Measurements from ENCODE around the gene CSMD2. TPM values are rescaled to one million over a fixed set of nuclear protein-coding genes. Genes with fewer than 3 reads are reported as not detected.

Gene CSMD2
- polyA plus RNA-seq, 1 of the 3 experiments (the other 2 are of a cell fraction) = not detected

DNA sequence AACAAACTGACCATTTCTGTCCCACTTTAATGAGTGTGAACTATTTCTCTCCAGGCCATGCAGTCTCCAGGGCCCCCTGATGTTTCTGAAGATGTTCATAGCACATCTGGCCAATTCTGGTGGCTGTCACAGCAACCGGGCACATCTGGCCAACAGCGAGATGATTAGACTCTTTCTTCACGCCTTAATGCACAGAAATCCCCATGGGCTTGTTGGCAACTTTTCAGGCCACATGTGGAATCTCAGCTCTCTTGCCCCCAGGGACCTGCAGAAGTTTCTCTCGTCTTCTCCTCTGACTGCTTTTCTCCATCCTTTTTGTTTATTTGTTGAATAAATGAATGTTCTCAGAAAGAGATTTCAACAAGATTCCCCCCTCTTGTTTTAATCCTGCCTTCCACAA, 372.4 kb downstream of the CSMD2 start:
- Histone ChIP-seq H3K4me2 (no peak overlapping the region), H3K4me1 (ENCODE audit: control insufficient read depth in 1 of 2, insufficient read depth in 2 of 2, low read depth in 1 of 2, low read length in 1 of 2) (peaks cover 0 to 6% of the 10 kb centered on the region in 2 experiments; a peak in 1 of 4 replicates), H3F3A (replicated peaks; ENCODE audit: insufficient read depth) (no peaks in the 10 kb centered on the region), H2AFZ (ENCODE audit: low read depth) (no peak overlapping the region), H3K27ac (ENCODE audit: low read depth in 2 of 2, low read length in 1 of 2) (no peak overlapping the region), H4K20me1 (ENCODE audit: insufficient read depth) (no peaks in the 10 kb centered on the region), H3K27me3 (ENCODE audit: insufficient read depth) (no peaks in the 10 kb centered on the region), H3K9me3 (0 out of 2 replicates have a peak, but pooled peaks cover 2% of the 10 kb centered on the region), H3K9ac (no peak overlapping the region), H3K9me2 (no peaks in the 10 kb centered on the region), H3K36me3 (replicated peaks in 1 of 2; ENCODE audit: control insufficient read depth in 1 of 2, insufficient read depth in 2 of 2, low read length in 1 of 2) (no peaks in the 10 kb centered on the region), H3K4me3 (ENCODE audit: low read depth in 2 of 2, low read length in 1 of 2) (no peak overlapping the region), H3K79me2 (ENCODE audit: insufficient read depth) (no peaks in the 10 kb centered on the region)
- peak in 1 of 2 experiments; percentile 22; a peak in 1 of 4 replicates for TF ChIP-seq EP300 (IDR thresholded peaks at IDR 0.05; ENCODE audit: borderline replicate concordance in 1 of 2, low read depth in 1 of 2, low read length in 1 of 2)
- no peak for TF ChIP-seq GABPA (IDR thresholded peaks at IDR 0.05; ENCODE audit: low read depth)
- no peak for TF ChIP-seq GATA2 (CRISPR knock-in tag; IDR thresholded peaks at IDR 0.05)
- TF ChIP-seq TEAD4 (IDR thresholded peaks at IDR 0.05; ENCODE audit: borderline replicate concordance, insufficient read depth) = no peak
- 4% methylated on average over 1 of the region's 4 CpGs for WGBS (ENCODE audit: low lambda C conversion rate)
- DNase-seq = peak; percentile 33
- POLR2A ChIA-PET = no interaction called here
- CTCF ChIA-PET = interaction anchor here (0.7 to 0.9 kb wide), 2 partner anchors 11 kb away, joined by 3 to 4 read pairs; no protein-coding TSS in a partner anchor

DNA sequence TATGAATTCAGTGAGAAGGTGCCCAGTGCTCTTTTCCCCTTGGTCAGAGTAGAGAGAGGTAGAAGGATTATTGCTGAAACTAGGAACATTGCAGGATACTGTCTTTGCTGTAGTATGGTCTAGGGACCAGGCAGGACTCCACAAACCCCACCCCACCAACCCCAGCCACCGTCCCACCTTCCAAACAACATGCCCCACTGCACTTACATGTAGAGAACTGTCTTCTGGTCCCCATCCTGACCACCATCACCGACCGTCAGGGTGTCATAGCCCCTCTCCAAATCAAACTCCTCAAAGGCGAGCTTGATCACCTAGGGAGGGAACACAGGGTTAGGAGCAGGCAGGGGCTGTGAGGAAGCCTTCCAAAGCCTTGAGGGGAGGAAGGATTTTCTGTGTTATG, 372.8 kb downstream of the CSMD2 start:
- DNase-seq = no peak
- peaks cover 0 to 6% of the 10 kb centered on the region in 2 experiments; a peak in 1 of 4 replicates for H3K4me1 ChIP-seq (ENCODE audit: control insufficient read depth in 1 of 2, insufficient read depth in 2 of 2, low read depth in 1 of 2, low read length in 1 of 2)
- no peak overlapping the region for H3K4me3 ChIP-seq (ENCODE audit: low read depth in 2 of 2, low read length in 1 of 2)
- no peak overlapping the region for H3K4me2 ChIP-seq
- TF ChIP-seq, protein P1, sequence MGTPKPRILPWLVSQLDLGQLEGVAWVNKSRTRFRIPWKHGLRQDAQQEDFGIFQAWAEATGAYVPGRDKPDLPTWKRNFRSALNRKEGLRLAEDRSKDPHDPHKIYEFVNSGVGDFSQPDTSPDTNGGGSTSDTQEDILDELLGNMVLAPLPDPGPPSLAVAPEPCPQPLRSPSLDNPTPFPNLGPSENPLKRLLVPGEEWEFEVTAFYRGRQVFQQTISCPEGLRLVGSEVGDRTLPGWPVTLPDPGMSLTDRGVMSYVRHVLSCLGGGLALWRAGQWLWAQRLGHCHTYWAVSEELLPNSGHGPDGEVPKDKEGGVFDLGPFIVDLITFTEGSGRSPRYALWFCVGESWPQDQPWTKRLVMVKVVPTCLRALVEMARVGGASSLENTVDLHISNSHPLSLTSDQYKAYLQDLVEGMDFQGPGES (IDR thresholded peaks at IDR 0.05; ENCODE audit: low read depth, low read length) = no peak
- TF ChIP-seq GABPA (IDR thresholded peaks at IDR 0.05; ENCODE audit: low read depth) = no peak
- TF ChIP-seq, protein P2, sequence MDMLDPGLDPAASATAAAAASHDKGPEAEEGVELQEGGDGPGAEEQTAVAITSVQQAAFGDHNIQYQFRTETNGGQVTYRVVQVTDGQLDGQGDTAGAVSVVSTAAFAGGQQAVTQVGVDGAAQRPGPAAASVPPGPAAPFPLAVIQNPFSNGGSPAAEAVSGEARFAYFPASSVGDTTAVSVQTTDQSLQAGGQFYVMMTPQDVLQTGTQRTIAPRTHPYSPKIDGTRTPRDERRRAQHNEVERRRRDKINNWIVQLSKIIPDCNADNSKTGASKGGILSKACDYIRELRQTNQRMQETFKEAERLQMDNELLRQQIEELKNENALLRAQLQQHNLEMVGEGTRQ (IDR thresholded peaks at IDR 0.05; ENCODE audit: borderline replicate concordance, low read depth, low read length) = no peak
- TF ChIP-seq, protein P3, sequence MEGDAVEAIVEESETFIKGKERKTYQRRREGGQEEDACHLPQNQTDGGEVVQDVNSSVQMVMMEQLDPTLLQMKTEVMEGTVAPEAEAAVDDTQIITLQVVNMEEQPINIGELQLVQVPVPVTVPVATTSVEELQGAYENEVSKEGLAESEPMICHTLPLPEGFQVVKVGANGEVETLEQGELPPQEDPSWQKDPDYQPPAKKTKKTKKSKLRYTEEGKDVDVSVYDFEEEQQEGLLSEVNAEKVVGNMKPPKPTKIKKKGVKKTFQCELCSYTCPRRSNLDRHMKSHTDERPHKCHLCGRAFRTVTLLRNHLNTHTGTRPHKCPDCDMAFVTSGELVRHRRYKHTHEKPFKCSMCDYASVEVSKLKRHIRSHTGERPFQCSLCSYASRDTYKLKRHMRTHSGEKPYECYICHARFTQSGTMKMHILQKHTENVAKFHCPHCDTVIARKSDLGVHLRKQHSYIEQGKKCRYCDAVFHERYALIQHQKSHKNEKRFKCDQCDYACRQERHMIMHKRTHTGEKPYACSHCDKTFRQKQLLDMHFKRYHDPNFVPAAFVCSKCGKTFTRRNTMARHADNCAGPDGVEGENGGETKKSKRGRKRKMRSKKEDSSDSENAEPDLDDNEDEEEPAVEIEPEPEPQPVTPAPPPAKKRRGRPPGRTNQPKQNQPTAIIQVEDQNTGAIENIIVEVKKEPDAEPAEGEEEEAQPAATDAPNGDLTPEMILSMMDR (IDR thresholded peaks at IDR 0.05) = no peak
- no peak for TF ChIP-seq NRF1 (IDR thresholded peaks at IDR 0.05; ENCODE audit: low read depth, low read length)
- no peak for TF ChIP-seq GATA2 (CRISPR knock-in tag; IDR thresholded peaks at IDR 0.05)
- H3K9ac ChIP-seq = no peak overlapping the region
- H3K36me3 ChIP-seq (replicated peaks in 1 of 2; ENCODE audit: control insufficient read depth in 1 of 2, insufficient read depth in 2 of 2, low read length in 1 of 2) = no peaks in the 10 kb centered on the region
- CTCF ChIA-PET = interaction anchor here (0.7 to 1.0 kb wide), 3 partner anchors 12 to 806 kb away, joined by 3 to 4 read pairs (median 3); no protein-coding TSS in a partner anchor
- H3K27me3 ChIP-seq (ENCODE audit: insufficient read depth) = no peaks in the 10 kb centered on the region
- POLR2A ChIA-PET = no interaction called here
- H3F3A ChIP-seq (replicated peaks; ENCODE audit: insufficient read depth) = no peaks in the 10 kb centered on the region
- 40% methylated on average over 4 of the region's 4 CpGs for WGBS (ENCODE audit: low lambda C conversion rate)
- no peak overlapping the region for H3K27ac ChIP-seq (ENCODE audit: low read depth in 2 of 2, low read length in 1 of 2)
- no peaks in the 10 kb centered on the region for H3K79me2 ChIP-seq (ENCODE audit: insufficient read depth)
- no peaks in the 10 kb centered on the region for H3K9me2 ChIP-seq
- 0 out of 2 replicates have a peak, but pooled peaks cover 2% of the 10 kb centered on the region for H3K9me3 ChIP-seq
- no peaks in the 10 kb centered on the region for H4K20me1 ChIP-seq (ENCODE audit: insufficient read depth)
- no peak overlapping the region for H2AFZ ChIP-seq (ENCODE audit: low read depth)
